SW 1271 (cell line): Measurements from ENCODE around the gene THBS2.
A peak's percentile ranks its signal among the peaks of the same experiment; 100 is the strongest.
"Not testable (repeated sequence)": the region's sequence is repeated elsewhere in the genome, so short reads cannot be mapped to it uniquely, and the experiment has no call there.

Experiments used
- DNase-seq, 2 experiments: peaks; one replicate each; lab custom pipeline; 2025; lab: John Stamatoyannopoulos, UW

THBS2 gene

GRCh38 chr6:169183233-169183632 is 70.4 kb downstream of the THBS2 start:
- no peak for DNase-seq

GRCh38 chr6:169179831-169180230 is 73.8 kb downstream of the THBS2 start:
- DNase-seq, result not testable (repeated sequence)

GRCh38 chr6:169177516-169178166 is 76.0 kb downstream of the THBS2 start:
- no peak for DNase-seq

- no peak for DNase-seq
Measured at GRCh38 chr6:169176361-169176991, 77.2 kb downstream of the THBS2 start.

- no peak for DNase-seq
Measured at GRCh38 chr6:169175360-169175887, 78.2 kb downstream of the THBS2 start.

- no peak for DNase-seq
Measured at GRCh38 chr6:169174516-169175359, 78.9 kb downstream of the THBS2 start.

- DNase-seq, result no peak
Measured at GRCh38 chr6:169173532-169174268, 79.9 kb downstream of the THBS2 start.

GRCh38 chr6:169172946-169173345 is 80.7 kb downstream of the THBS2 start:
- no peak for DNase-seq

- DNase-seq, result peak in 1 of 2 experiments; percentile 17
Measured at GRCh38 chr6:169172456-169172855, 81.2 kb downstream of the THBS2 start.

GRCh38 chr6:169171951-169172350 is 81.7 kb downstream of the THBS2 start:
- DNase-seq, result no peak

- no peak for DNase-seq
Measured at GRCh38 chr6:169171016-169171415, 82.6 kb downstream of the THBS2 start.

- no peak for DNase-seq
Measured at GRCh38 chr6:169170583-169170955, 83.1 kb downstream of the THBS2 start.

GRCh38 chr6:169169941-169170582 is 83.6 kb downstream of the THBS2 start:
- DNase-seq, result no peak

GRCh38 chr6:169169375-169169774 is 84.3 kb downstream of the THBS2 start:
- no peak for DNase-seq

- DNase-seq, result no peak
Measured at GRCh38 chr6:169168706-169169105, 84.9 kb downstream of the THBS2 start.

- DNase-seq, result no peak
Measured at GRCh38 chr6:169168302-169168630, 85.4 kb downstream of the THBS2 start.

- DNase-seq, result peak in 1 of 2 experiments; percentile 6
Measured at GRCh38 chr6:169167581-169168301, 85.9 kb downstream of the THBS2 start.

GRCh38 chr6:169166896-169167580 is 86.6 kb downstream of the THBS2 start:
- no peak for DNase-seq
